ENCODE data around the gene SSBP4. TPM values are rescaled to one million over a fixed set of nuclear protein-coding genes. Genes with fewer than 3 reads are reported as not detected.
A peak's percentile ranks its signal among the peaks of the same experiment; 100 is the strongest.
"Not testable (repeated sequence)": the region's sequence is repeated elsewhere in the genome, so short reads cannot be mapped to it uniquely, and the experiment has no call there.

SSBP4 gene
- total RNA-seq (2014; rRNA removed; shearing (Covaris generic)), result 18.9 and 43.4 TPM in 2 replicates

- Histone ChIP-seq H3K27ac (no peak within 1 kb of the TSS), H3K36me3 (peaks cover 3% of the 10 kb centered on the region; the same call in 1 of the 2 replicates), H3K4me3 (peak within 1 kb of the TSS; percentile 81), H3K27me3 (replicated peaks) (no peaks in the 10 kb centered on the region), H3K4me1 (replicated peaks) (peaks cover 63% of the 10 kb centered on the region), H3K9me3 (replicated peaks) (peaks cover 9% of the 10 kb centered on the region; the same call in 1 of the 2 replicates)
- DNase-seq (ENCODE audit: low read depth in 1 of 2, low spot score in 2 of 2), result peak; percentile 73 to 84
These were observed at the start of gene SSBP4 for GRCh38 chr19:18419195-18419698. Gene SSBP4 (plus strand): TSS chr19:18419398. CDS start chr19:18419649, 251 bp downstream.

- H3K9me3 ChIP-seq (replicated peaks), result no peaks in the 10 kb centered on the region
These were observed 45.7 kb upstream of the SSBP4 start for GRCh38 chr19:18373407-18373891.

GRCh38 chr19:18373892-18374629, 45.1 kb upstream of the SSBP4 start:
- Histone ChIP-seq H3K9me3 (replicated peaks) (no peaks in the 10 kb centered on the region), H3K4me1 (replicated peaks) (peaks cover 27% of the 10 kb centered on the region), H3K27me3 (replicated peaks) (no peaks in the 10 kb centered on the region), H3K36me3 (no peaks in the 10 kb centered on the region), H3K4me3 (no peak overlapping the region), H3K27ac (peak overlapping the region; percentile 88)
- DNase-seq (ENCODE audit: low read depth in 1 of 2, low spot score in 2 of 2), result peak; percentile 87 to 99

More at GRCh38 chr19:18373407-18373891, 45.7 kb upstream of the SSBP4 start:
- peak overlapping the region; percentile 88 for H3K27ac ChIP-seq
- H3K4me1 ChIP-seq (replicated peaks), result peaks cover 22% of the 10 kb centered on the region
- H3K27me3 ChIP-seq (replicated peaks), result no peaks in the 10 kb centered on the region
- no peaks in the 10 kb centered on the region for H3K36me3 ChIP-seq
- H3K4me3 ChIP-seq, result no peak overlapping the region
- DNase-seq (ENCODE audit: low read depth in 1 of 2, low spot score in 2 of 2), result no peak

GRCh38 chr19:18377026-18377425, 42.2 kb upstream of the SSBP4 start:
- Histone ChIP-seq H3K4me1 (replicated peaks) (peaks cover 27% of the 10 kb centered on the region), H3K36me3 (no peaks in the 10 kb centered on the region), H3K9me3 (replicated peaks) (no peaks in the 10 kb centered on the region), H3K27me3 (replicated peaks) (no peaks in the 10 kb centered on the region), H3K4me3 (no peak overlapping the region), H3K27ac (no peak overlapping the region)
- no peak for DNase-seq (ENCODE audit: low read depth in 1 of 2, low spot score in 2 of 2)

GRCh38 chr19:18379803-18380747, 39.1 kb upstream of the SSBP4 start:
- H3K9me3 ChIP-seq (replicated peaks), result no peaks in the 10 kb centered on the region
- H3K4me1 ChIP-seq (replicated peaks), result peaks cover 10% of the 10 kb centered on the region
- H3K27me3 ChIP-seq (replicated peaks), result no peaks in the 10 kb centered on the region
- no peak overlapping the region for H3K4me3 ChIP-seq
- DNase-seq (ENCODE audit: low read depth in 1 of 2, low spot score in 2 of 2), result no peak
- H3K27ac ChIP-seq, result no peak overlapping the region
- no peaks in the 10 kb centered on the region for H3K36me3 ChIP-seq

GRCh38 chr19:18380843-18381242, 38.4 kb upstream of the SSBP4 start:
- H3K36me3 ChIP-seq, result no peaks in the 10 kb centered on the region
- no peaks in the 10 kb centered on the region for H3K9me3 ChIP-seq (replicated peaks)
- no peak overlapping the region for H3K4me3 ChIP-seq
- H3K27me3 ChIP-seq (replicated peaks), result no peaks in the 10 kb centered on the region
- no peak for DNase-seq (ENCODE audit: low read depth in 1 of 2, low spot score in 2 of 2)
- peaks cover 15% of the 10 kb centered on the region for H3K4me1 ChIP-seq (replicated peaks)
- no peak overlapping the region for H3K27ac ChIP-seq

- not testable (repeated sequence) for H3K36me3 ChIP-seq; H3K27ac ChIP-seq; DNase-seq (ENCODE audit: low read depth in 1 of 2, low spot score in 2 of 2); H3K27me3 ChIP-seq (replicated peaks); H3K9me3 ChIP-seq (replicated peaks); H3K4me3 ChIP-seq
- peaks cover 29% of the 10 kb centered on the region for H3K4me1 ChIP-seq (replicated peaks)
These were observed 35.6 kb upstream of the SSBP4 start for GRCh38 chr19:18383622-18384021.

- 0 out of 2 replicates have a peak, but pooled peaks cover 5% of the 10 kb centered on the region for H3K9me3 ChIP-seq (replicated peaks)
- H3K27me3 ChIP-seq (replicated peaks), result no peaks in the 10 kb centered on the region
- H3K27ac ChIP-seq, result no peak overlapping the region
- H3K4me3 ChIP-seq, result no peak overlapping the region
- DNase-seq (ENCODE audit: low read depth in 1 of 2, low spot score in 2 of 2), result no peak
- H3K36me3 ChIP-seq, result peaks cover 7% of the 10 kb centered on the region
- H3K4me1 ChIP-seq (replicated peaks), result peaks cover 26% of the 10 kb centered on the region
These were observed 34.4 kb upstream of the SSBP4 start for GRCh38 chr19:18384775-18385174.

- peaks cover 7% of the 10 kb centered on the region for H3K36me3 ChIP-seq
- H3K27ac ChIP-seq, result no peak overlapping the region
- DNase-seq (ENCODE audit: low read depth in 1 of 2, low spot score in 2 of 2), result no peak
- no peaks in the 10 kb centered on the region for H3K27me3 ChIP-seq (replicated peaks)
- 0 out of 2 replicates have a peak, but pooled peaks cover 5% of the 10 kb centered on the region for H3K9me3 ChIP-seq (replicated peaks)
- peaks cover 26% of the 10 kb centered on the region for H3K4me1 ChIP-seq (replicated peaks)
- H3K4me3 ChIP-seq, result no peak overlapping the region
These were observed 33.9 kb upstream of the SSBP4 start for GRCh38 chr19:18385359-18385674.

- peak in 1 of 2 experiments; percentile 69 for DNase-seq (ENCODE audit: low read depth in 1 of 2, low spot score in 2 of 2)
- Histone ChIP-seq H3K9me3 (replicated peaks) (0 out of 2 replicates have a peak, but pooled peaks cover 5% of the 10 kb centered on the region), H3K27me3 (replicated peaks) (no peaks in the 10 kb centered on the region), H3K4me1 (replicated peaks) (peaks cover 26% of the 10 kb centered on the region), H3K36me3 (peaks cover 7% of the 10 kb centered on the region), H3K27ac (no peak within 1 kb of the TSS), H3K4me3 (peak within 1 kb of the TSS; percentile 32)
These were observed 33.3 kb upstream of the SSBP4 start, which contains the start of gene GDF15 for GRCh38 chr19:18385675-18386542. Gene GDF15 (plus strand): TSS chr19:18386158. CDS start chr19:18386190, 32 bp downstream.

- Histone ChIP-seq H3K27ac (no peak overlapping the region), H3K27me3 (replicated peaks) (no peaks in the 10 kb centered on the region), H3K4me1 (replicated peaks) (peaks cover 26% of the 10 kb centered on the region), H3K36me3 (peaks cover 7% of the 10 kb centered on the region), H3K9me3 (replicated peaks) (0 out of 2 replicates have a peak, but pooled peaks cover 5% of the 10 kb centered on the region), H3K4me3 (peak overlapping the region; percentile 32)
- no peak for DNase-seq (ENCODE audit: low read depth in 1 of 2, low spot score in 2 of 2)
These were observed 32.5 kb upstream of the SSBP4 start for GRCh38 chr19:18386543-18387271.

Measured in SJSA1 (cell line).